MM.1S (cell line): Measurements from ENCODE around the gene DNAL4.

ENCODE experiments used
- DNase-seq: peaks from one replicate; pipeline ENCODE4 v3.0.0-alpha.2; 2015
- H2AFZ ChIP-seq: fragments of 300-600 bp; sonication (generic); 2 replicates; pipeline ENCODE4 v1.6.0; 2016; ENCODE audit warnings: antibody characterized with exemption, low read length
- H3F3A ChIP-seq: fragments of 300-600 bp; sonication (generic); 2 replicates; pipeline ENCODE4 v1.6.1; 2016; ENCODE audit warnings: mild to moderate bottlenecking, antibody characterized with exemption, low read length, moderate library complexity, mixed read lengths; ENCODE audit not compliant: insufficient read depth
- H3K27ac ChIP-seq: fragments of 300-600 bp; sonication (generic); 2 replicates; pipeline ENCODE4 v1.5.1; 2016; ENCODE audit warnings: mild to moderate bottlenecking, low read length
- H3K27me3 ChIP-seq: fragments of 300-600 bp; sonication (generic); replicated peaks from 2 replicates; pipeline ENCODE4 v1.6.0; 2016; ENCODE audit warnings: low read length; ENCODE audit not compliant: insufficient read depth
- H3K36me3 ChIP-seq: fragments of 300-600 bp; sonication (generic); replicated peaks from 2 replicates; pipeline ENCODE4 v1.6.1; 2016; ENCODE audit warnings: mild to moderate bottlenecking, low read length, mixed read lengths; ENCODE audit not compliant: insufficient read depth
- H3K4me1 ChIP-seq: fragments of 300-600 bp; sonication (generic); 2 replicates; pipeline ENCODE4 v1.6.1; 2016; ENCODE audit warnings: low read length, mixed read lengths
- H3K4me2 ChIP-seq: fragments of 300-600 bp; sonication (generic); 2 replicates; pipeline ENCODE4 v1.6.0; 2016; ENCODE audit warnings: low read depth, low read length
- H3K4me3 ChIP-seq: fragments of 300-600 bp; sonication (generic); 2 replicates; pipeline ENCODE4 v1.5.1; 2016; ENCODE audit warnings: low read length, mixed read lengths
- H3K79me2 ChIP-seq: fragments of 300-600 bp; sonication (generic); 2 replicates; pipeline ENCODE4 v1.6.1; 2016; ENCODE audit warnings: mixed run types, low read length, mixed read lengths
- H3K9ac ChIP-seq: fragments of 300-600 bp; sonication (generic); 2 replicates; pipeline ENCODE4 v1.6.1; 2016; ENCODE audit warnings: low read length, mixed read lengths
- H3K9me2 ChIP-seq: fragments of 300-600 bp; sonication (generic); replicated peaks from 2 replicates; pipeline ENCODE4 v1.6.1; 2016; ENCODE audit warnings: mild to moderate bottlenecking, low read length, mixed read lengths; ENCODE audit not compliant: insufficient read depth
- H3K9me3 ChIP-seq: fragments of 300-600 bp; sonication (generic); replicated peaks from 2 replicates; pipeline ENCODE4 v1.6.1; 2016; ENCODE audit warnings: mild to moderate bottlenecking, low read length, mixed read lengths; ENCODE audit not compliant: insufficient read depth
- H4K20me1 ChIP-seq: fragments of 300-600 bp; sonication (generic); 2 replicates; pipeline ENCODE4 v1.6.1; 2016; ENCODE audit warnings: mild to moderate bottlenecking, low read length, moderate library complexity, mixed read lengths; ENCODE audit not compliant: insufficient read depth
- CTCF ChIP-seq: fragments of 300-600 bp; sonication (generic); IDR thresholded peaks from 2 replicates; pipeline ENCODE4 v1.5.1; 2016; ENCODE audit warnings: antibody characterized with exemption, low read length, mixed read lengths
- EZH2 ChIP-seq: fragments of 300-600 bp; sonication (generic); optimal IDR thresholded peaks from 2 replicates; pipeline ENCODE3; 2017; ENCODE audit warnings: low read depth, mild to moderate bottlenecking, antibody characterized with exemption, low read length, mixed read lengths
- EZH2phosphoT487 ChIP-seq: fragments of 300-600 bp; sonication (generic); IDR thresholded peaks from 2 replicates; pipeline ENCODE4 v1.6.1; 2018; ENCODE audit warnings: antibody characterized with exemption, low read length

The DNAL4 gene

DNA sequence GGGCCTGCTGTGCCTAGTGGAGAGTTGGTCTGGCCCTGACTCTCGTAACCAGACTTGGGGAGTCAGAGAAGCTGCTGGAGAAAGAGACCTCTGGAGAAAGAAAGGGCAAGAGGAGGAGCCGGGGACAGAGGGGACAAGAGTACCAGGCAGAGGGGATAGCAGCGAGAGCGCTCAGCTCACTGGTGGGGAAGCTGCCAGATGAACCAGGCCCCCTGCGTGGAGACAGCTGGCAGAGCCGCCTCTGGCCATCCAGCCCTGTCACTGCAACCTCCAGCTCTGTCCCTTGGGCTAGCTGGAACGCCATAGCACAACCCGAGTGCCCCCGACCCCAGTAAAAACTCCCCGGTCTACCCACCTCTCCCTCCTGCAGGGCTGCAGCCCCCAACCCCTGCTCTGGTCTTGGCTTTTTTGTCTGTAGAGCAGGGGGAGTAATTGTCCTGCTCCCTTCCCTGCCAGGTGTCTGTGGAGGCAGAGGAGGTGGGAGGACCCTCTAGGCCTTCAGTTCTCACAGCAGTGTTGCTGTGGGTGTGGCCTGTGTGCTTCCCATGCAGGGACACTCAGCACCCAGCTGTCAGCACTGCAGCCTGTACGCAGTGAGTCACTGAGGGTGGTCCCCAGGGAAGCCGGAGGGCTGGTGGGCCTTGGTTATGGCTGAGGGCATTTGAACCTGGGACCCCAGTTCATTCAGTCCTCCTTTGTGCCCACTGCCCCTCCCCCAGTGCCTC, 33.3 kb downstream of the DNAL4 start:
- no peak overlapping the region for H3K9ac ChIP-seq
- no peak for DNase-seq

GRCh38 chr22:38759005-38759404, 34.9 kb downstream of the DNAL4 start:
- no peak overlapping the region for H3K4me2 ChIP-seq

More for the DNA sequence above, 33.3 kb downstream of the DNAL4 start:
- no peaks in the 10 kb centered on the region for H4K20me1 ChIP-seq
- no peaks in the 10 kb centered on the region for H3K36me3 ChIP-seq
- H3K27me3 ChIP-seq: no peaks in the 10 kb centered on the region
- H3K9me2 ChIP-seq: no peaks in the 10 kb centered on the region
- H2AFZ ChIP-seq: no peak overlapping the region
- TF ChIP-seq CTCF (no peak), EZH2 (no peak), EZH2phosphoT487 (no peak)
- H3F3A ChIP-seq: no peaks in the 10 kb centered on the region
- H3K27ac ChIP-seq: no peak overlapping the region
- H3K4me2 ChIP-seq: no peak overlapping the region
- no peaks in the 10 kb centered on the region for H3K9me3 ChIP-seq
- no peak overlapping the region for H3K4me3 ChIP-seq
- H3K79me2 ChIP-seq: peaks cover 15% of the 10 kb centered on the region
- H3K4me1 ChIP-seq: peaks cover 10% of the 10 kb centered on the region

GRCh38 chr22:38758276-38758945, 35.5 kb downstream of the DNAL4 start:
- no peaks in the 10 kb centered on the region for H3K9me2 ChIP-seq
- H4K20me1 ChIP-seq: no peaks in the 10 kb centered on the region
- H3K9me3 ChIP-seq: no peaks in the 10 kb centered on the region
- DNase-seq: no peak
- no peak overlapping the region for H3K9ac ChIP-seq
- H3K79me2 ChIP-seq: peaks cover 31% of the 10 kb centered on the region
- H3K36me3 ChIP-seq: 0 out of 2 replicates have a peak, but pooled peaks cover 3% of the 10 kb centered on the region
- no peak overlapping the region for H3K27ac ChIP-seq
- no peak for TF ChIP-seq CTCF
- no peak for TF ChIP-seq EZH2phosphoT487
- TF ChIP-seq EZH2: no peak
- no peak overlapping the region for H3K4me3 ChIP-seq
- no peak overlapping the region for H3K4me2 ChIP-seq
- H3K4me1 ChIP-seq: peaks cover 19% of the 10 kb centered on the region
- H3F3A ChIP-seq: peaks cover 21% of the 10 kb centered on the region
- H3K27me3 ChIP-seq: no peaks in the 10 kb centered on the region
- H2AFZ ChIP-seq: no peak overlapping the region

More at GRCh38 chr22:38759005-38759404, 34.9 kb downstream of the DNAL4 start:
- no peak overlapping the region for H2AFZ ChIP-seq
- H4K20me1 ChIP-seq: no peaks in the 10 kb centered on the region
- H3F3A ChIP-seq: peaks cover 15% of the 10 kb centered on the region
- no peak overlapping the region for H3K9ac ChIP-seq
- H3K9me3 ChIP-seq: no peaks in the 10 kb centered on the region
- H3K79me2 ChIP-seq: peaks cover 25% of the 10 kb centered on the region
- no peak overlapping the region for H3K4me3 ChIP-seq
- no peaks in the 10 kb centered on the region for H3K27me3 ChIP-seq
- H3K4me1 ChIP-seq: peaks cover 13% of the 10 kb centered on the region
- H3K9me2 ChIP-seq: no peaks in the 10 kb centered on the region
- H3K27ac ChIP-seq: no peak overlapping the region
- no peak for TF ChIP-seq CTCF
- no peak for TF ChIP-seq EZH2phosphoT487
- no peak for TF ChIP-seq EZH2
- no peaks in the 10 kb centered on the region for H3K36me3 ChIP-seq
- no peak for DNase-seq
